Stimulated activated CD4-positive, alpha-beta T cell treated with anti-CD3 and anti-CD28 coated beads, TNF-alpha, amount 100 ng/mL, for 24 hours (primary cell): ENCODE results near the gene DNMBP.
"Not testable (repeated sequence)": the region's sequence is repeated elsewhere in the genome, so short reads cannot be mapped to it uniquely, and the experiment has no call there.

ENCODE experiments used
- DNase-seq, 3 experiments: peaks; one replicate each; pipeline ENCODE4 v3.0.0-alpha.2; 2020; ENCODE audit warnings: low read depth in 3 of 3

DNMBP gene

DNA sequence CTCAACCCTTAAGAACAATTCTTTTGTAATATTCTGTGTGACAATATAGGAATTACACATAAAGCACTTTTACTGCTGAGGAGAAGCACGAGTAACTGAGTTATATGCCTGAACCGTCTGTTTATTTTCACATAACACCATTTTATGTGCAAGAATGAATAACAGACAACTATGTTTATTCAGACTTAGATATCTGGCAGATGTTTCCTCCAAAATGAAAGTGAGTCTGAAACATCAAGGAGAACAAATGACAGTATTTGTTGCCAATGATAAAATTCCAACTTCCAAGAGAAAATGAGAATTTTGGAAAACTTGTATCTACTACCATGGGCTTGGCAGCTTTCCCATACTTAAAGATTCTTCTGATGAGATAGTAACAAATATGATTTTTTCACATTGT, 51.4 kb downstream of the DNMBP start:
- DNase-seq, result no peak

DNA sequence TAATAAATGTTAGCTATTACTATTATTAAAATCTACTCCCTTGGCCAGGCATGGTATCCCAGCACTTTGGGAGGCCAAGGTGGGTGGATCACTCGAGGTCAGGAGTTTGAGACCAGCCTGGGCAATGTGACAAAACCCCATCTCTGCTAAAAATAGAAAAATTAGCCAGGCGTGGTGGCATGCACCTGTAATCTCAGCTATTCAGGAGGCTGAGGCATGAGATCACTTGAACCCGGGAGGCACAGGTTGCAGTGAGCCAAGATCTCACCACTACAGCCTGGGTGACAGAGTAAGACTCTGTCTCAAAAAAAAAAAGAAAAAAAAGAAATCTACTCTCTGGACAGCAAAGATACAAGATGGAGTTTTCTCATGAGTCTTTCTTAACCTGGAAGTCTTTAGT, 56.2 kb downstream of the DNMBP start:
- not testable (repeated sequence) for DNase-seq

DNA sequence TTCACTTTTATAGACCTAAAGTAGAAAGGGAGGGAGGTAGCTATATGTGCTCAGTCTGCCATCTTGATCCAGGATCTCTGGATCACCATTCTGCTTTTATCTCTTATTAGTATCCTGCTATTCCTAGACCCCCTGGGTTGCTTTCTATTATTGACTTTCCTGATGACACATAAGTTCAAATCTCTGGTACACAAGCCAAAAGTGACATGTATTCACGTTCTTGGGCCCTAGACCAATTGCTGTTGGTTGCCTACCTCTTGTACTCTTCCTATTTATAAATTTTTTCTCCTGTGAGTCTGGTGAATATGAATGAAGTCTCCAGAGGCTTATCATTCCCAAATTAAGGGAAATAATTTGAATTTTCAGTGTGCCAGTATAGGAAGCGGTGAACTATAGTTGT, 56.9 kb downstream of the DNMBP start:
- no peak for DNase-seq

DNA sequence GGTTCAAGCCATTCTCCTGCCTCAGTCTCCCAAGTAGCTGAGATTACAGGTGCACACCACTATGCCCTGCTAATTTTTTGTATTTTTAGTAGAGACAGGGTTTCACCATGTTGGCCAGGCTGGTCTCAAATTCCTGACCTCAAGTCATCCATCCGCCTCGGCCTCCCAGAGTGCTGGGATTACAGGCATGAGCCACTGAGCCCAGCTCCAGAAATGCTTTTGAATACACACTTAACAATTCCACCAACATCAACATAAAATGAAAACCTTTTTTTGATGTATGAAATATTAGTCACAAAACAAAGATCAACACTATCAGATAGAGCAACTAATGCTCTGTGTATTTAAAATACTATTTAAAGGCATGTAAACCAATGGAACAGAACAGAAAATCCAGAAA, 63.7 kb downstream of the DNMBP start:
- not testable (repeated sequence) for DNase-seq

DNA sequence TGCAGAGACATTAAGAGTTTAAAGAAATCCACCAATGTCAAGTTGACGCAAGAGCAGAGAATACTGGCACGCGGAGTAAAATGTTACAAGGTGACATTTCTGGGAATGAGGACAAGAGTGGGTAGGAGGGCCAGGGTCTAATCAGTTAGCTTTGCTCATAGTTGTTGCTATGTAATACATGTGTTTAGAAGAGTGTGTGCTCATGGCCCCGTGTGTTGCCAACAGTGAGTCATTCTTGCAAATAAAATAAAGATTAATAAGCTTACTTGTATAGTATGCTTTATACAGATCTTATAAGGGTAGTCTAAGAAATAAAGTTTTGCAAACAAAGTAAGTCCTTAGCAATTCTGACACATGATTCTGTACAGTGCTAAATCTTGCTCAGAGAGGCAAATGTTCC, 64.5 kb downstream of the DNMBP start:
- no peak for DNase-seq

DNA sequence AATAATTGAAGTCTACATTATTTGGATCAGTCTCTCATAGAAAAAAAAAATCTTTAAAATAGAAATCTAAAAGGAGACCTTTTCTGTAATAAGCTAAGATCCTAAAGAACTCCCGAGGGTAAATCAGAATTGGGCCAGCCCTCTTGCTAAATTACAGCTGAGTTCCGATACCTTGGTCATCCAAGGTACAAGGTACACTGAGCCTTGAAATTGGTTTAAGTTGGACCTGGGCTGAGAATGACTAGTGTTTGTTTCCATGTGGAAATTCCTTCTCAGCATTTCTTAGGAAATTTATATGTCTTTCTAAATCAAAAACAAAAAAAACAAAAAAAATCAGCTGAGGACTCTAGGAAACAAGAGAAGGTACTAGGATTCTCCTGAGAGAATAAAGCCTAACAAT, 64.9 kb downstream of the DNMBP start:
- DNase-seq, result no peak

DNA sequence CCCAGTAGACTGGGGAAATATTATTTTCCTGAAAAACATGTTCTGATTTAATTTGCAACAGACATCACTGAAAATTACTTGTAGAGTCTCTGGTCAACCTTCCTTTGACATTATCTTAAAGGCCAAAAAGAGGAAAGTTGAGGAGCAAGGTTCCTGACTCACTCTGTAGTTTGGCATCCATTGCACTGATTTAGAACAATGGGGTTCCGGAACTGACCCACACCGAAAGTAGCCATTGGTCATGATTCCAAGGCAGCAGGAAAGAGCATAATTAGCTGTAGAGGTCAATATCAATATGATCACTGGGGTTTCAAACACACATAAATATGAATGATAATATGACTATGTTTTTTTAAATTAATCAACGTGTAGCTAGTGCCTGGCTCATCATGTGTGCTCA, 65.8 kb downstream of the DNMBP start:
- DNase-seq, result no peak

DNA sequence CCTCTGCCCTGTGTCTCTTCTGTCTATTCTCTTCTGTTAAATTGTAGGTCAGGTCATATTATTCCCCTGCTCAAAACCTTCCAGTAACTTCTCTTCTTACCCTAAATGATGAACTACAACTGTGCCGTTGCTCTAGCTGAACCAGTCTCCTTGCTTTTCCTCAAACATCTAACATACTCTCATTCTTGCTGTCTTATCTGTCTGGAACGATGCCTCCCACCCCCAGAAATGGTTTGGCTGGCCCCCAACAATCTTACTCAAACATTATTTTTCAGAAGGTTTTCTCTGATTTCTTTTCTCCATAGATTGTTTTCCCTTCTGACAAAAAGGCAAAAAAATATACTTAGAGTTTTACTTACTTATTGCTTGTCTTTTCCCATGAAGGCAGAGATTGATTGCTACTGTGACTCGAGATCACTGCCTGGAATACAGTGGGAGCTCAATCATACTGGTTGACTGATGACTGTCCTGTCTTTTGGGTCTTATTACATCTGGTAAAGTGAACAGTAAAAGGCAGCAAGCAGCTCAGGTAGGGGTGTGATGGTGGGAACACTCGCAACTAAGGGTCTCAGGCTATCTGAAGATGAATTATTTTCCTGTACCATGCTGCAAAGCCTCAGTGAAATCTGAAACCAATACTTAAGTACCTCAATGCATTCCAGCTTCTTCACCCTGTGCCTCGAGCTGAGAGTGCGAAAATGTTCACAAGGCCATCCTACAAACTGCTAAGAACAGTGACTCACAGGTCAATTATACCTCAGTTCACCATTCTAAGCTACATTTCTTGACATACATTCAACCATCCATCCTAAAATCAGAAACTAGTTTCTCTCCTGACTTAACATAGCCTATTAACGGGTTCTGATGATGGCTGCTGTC, 67.6 kb downstream of the DNMBP start:
- no peak for DNase-seq

DNA sequence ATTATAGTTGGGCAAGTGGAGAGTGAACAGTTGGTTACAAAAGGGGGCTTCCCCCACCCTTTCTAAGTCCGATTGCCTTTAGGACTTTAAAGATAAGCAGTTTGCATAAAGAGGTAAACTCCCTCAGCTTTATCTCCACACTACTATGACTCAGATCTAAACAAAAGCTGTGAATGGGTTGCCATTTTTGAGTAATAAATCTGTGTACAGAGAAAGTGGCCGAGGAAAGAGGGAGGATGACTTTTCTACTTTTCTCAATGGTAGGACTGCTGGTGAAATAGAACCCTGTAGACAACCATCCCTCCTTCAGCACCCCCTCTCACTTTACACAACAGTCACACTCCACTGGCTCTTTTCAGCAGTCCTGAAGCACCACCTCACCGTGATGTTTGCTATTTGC, 71.2 kb downstream of the DNMBP start:
- DNase-seq, result no peak

DNA sequence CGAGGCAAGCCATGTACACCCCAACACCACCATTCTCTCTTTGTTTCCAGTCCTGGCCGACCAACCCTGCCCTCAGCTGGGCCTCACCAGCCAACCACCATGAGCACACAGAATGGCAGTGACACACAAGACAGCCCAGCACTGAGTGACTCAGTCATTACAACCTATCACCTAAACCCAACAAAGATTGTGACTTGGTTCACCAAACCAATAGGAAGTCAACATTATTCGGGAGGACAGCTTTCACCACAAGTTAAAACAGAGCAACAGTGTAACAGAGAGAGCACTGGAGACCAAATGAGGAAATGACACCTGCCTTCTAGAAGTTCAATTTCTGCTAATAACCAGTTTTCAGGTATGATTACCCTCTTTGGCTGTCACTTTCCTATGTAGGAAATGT, 72.1 kb downstream of the DNMBP start:
- DNase-seq, result no peak

DNA sequence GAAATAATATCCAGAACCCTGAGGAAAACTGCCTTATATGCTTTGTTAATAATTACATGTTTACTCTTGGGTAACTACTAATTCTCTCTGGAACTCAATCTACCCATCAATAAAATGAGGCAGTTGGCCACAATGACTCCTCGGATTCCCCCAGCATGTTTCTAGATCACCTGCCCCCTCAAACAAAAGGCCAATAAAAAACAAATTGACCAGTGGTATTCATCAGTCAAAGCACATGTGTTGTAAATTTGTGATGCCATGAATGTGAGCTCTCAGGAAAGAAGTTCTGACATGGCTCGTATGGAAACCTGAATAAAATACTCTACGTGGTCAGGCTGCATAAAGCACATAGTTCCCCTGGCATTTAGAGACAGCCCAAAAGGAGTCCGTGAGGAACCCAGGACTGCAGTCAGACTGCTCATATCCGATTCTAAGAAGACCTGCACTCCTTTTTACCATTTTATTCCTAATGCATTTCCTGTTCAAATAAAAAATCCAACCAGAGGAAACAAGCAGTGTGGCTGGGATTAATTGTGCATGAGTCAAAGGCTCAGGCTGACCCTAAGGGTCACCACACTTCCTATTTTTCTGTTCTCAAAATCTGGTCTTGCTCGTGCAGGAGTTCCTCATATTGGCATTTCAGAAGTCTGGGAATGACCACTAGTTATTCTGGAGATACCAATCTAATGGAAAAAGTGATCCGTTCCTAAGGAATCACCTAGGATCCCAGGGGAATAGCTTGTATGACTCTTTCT, 77.4 kb downstream of the DNMBP start:
- not testable (repeated sequence) for DNase-seq

DNA sequence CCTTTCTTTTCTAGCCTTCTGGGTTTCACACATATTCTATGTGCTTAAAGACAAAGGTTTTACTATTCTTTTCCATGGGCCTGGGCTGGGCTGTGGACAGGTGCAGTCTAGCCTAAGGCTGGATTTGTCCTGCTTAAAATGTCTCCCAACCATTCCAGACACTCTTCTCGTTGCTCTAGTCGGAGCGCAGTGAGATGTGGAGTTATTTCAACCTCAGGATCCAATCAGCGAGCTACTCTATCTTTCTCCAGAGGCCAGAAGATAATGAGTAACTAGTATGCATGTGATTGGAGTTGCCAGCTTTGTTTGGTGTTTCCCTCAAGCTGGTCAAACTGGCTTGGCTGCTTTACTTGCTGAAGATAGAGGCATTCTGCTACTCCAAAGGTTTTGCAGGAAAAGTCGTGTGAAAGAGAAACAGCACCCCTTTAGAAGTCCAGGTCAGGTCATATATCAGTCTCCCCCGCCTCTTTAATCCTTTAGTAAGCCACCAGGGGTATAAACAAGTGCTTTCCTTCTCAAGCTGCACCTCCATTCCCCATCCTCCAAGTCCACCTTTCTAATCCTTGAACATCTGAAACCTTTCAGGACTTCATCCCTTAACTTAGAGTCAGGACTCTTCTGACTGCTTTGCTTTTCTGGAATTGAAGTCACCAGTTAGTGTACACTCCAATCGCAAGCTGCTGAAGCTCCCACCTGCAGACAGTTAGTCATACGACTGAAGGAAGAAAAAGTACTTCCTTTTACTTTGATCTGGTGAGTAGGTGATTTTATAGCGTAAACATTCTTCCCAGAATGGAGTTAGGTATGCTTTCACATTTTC, 78.8 kb downstream of the DNMBP start:
- DNase-seq, result no peak

DNA sequence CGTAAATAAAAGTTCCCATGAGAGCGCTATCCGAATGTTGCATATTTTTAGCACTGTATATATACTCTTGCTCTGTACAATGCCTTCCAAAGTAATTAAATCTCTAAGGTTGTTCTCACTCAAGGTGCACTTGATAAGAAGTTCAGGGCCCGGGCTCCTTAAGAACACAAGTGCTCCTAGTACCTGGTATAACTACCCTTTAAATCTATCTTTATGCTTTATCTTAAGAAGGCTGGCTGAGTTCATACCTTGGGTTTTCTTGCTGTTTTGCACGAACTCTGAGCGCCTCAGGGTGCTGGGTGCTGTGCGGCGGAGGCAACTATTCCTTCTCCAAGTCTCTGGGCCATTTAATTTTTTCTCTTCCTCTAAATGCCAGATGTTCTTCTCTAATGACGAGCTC, 80.4 kb downstream of the DNMBP start:
- DNase-seq, result no peak

DNA sequence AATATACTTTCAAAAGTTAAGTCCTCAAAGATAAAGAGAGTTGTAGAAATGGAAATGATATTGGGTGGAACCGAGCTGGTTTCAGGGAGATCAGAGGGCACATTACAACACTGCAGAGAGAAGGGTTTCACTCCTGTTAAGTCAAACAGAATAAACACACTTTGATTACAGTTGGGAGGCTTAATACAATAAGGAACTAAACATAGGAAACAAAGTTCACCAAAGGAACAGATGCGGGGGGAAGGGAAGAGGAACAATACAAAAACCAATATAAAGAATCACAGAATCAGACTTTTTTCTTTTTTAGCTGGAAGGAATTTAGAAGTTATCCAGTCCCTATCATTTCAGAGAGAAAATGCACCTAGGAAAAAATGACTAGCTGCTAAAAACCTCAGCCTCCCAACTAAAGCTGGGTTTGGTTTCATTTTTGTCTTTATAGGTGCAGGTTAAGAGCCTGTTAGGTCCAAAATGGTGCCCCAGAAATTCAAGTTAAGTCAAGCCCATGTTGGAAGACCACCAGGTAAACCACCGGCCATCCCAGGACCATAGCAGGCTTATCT, 81.9 kb downstream of the DNMBP start:
- DNase-seq, result no peak

DNA sequence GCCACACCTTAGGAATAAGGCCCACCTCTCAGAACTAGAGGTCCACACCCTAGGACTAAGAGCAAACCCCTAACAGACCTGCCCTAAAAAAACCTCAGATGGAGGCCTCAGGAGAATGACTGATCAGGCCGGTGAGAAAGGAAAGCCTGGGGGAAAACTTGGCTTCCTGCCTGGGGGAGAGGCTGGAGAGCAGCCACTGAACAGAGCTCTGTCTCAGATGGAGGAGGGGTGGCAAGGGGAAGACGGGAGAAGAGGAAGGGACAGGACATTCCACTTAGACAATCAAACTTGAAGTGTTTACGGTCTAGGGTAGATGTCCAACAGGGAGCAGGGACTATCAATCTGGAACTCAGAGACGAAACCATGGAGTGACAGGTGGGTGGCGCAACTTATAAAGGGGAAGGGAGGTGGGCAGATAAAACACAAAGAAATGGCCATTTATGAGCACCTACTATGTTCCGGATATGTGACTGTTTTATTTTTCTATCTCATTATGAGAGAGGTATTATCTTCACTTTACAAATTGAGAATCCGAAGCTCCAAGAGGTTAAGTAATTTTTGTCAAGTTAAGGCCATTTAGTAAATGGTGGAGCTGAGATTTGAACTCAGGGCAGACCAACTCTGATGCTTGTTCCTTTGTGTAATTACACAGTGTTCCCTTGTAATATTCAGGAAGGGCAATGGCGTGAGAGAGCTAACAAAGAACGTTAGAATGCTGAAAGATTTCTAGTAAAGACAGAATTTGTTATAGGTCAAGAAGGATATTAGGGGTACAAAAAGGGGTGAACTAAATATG, 82.6 kb downstream of the DNMBP start:
- no peak for DNase-seq

DNA sequence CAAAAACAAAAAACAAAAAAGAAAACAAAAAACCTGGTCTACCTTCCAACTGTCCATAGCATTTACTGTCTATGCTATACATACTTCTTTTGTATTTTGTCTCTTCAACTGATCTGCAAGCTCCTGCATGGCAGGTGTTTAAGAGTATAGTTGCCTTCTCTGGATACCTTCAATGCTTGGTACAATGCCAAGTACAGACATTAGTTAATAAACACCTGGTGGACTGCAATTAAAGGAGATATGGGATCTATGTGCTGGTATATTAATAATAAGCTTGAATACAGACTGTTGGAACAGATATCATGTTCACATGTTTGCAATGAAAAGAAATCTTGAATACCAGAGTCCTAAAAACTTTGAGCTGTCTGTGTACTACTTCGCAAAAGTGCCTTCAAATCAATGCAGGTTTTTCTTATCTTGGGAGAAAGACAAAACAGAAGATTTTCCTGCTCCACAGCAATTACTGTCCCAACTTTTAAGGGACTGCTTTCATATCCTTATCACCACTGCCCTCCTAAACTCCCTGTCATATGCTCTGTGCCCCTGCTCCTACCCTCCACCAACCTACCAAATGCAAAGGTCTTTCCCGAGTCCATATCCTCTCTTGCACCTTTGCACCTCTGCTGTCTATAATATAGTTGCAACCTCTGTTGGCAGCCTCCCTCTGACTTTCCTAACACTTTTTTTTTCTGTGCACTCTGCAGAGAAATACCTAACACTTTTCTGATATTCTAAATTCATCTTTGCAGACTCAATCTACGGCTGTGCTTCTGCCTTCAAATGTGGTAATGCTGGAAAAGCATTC, 85.1 kb downstream of the DNMBP start:
- DNase-seq, result no peak

DNA sequence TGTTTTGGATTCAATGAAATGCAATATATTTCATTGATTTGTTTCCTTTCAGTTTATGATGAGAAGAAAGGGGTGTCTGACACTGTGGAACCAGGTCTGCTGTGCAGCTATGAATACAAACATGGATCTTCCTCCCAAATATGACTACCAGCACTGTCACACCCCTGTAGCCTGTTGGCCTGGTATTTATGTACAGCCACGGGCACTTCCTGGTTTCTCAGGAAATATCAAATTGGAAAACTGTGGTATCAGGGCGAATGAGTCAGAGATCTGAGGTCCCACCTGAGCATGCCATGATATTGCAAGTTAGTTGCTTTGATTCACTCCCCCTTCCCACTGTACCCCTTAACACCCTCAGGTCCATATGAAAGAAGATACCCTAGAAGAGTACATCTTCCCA, 87.8 kb downstream of the DNMBP start:
- DNase-seq, result no peak

DNA sequence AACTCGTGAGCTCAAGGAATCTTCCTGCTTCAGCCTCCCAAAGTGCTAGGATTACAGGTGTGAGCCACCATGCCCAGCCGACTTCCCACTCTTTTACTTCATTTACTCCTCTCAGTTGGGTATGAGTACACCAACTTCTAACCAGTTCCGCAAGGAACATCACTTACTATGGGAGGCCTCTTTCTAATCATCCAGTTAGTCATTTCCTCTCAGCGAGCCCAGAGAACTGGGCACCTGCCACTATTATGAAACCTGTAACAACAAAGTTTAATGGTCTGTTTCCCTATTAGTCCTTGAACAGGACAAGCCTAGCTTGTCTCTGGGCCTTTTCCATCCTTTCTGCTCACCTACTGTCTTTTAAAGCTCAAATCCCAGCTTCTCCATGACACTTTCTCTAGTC, 88.8 kb downstream of the DNMBP start:
- DNase-seq, result no peak

DNA sequence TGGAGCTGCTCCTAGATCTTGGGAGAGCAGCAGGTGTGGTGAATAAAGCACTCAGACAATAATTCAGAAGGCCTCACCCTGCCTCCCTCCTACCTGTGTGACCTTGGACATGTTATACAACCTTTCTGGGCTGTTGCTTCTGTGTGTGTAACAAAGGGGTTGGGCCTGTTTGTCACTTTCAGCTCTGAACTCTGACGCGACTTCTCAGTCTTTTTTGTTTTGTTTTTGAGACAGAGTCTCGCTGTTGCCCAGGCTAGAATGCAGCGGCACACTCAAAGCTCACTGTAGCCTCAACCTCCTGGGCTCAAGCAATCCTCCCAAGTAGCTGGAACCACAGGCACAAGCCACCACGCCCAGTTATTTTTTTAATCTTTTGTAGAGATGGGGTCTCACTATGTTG, 89.3 kb downstream of the DNMBP start:
- DNase-seq, result no peak
